Parathyroid adenoma (tissue), 2 donors: ENCODE measurements around the gene ZNF76.

ENCODE experiments used
- H2AFZ ChIP-seq: fragments of 300-600 bp; sonication (generic); one replicate; pipeline ENCODE4 v1.7.0; 2017; ENCODE audit warnings: antibody characterized with exemption, mild to moderate bottlenecking
- H3K27ac ChIP-seq: fragments of 300-600 bp; sonication (generic); one replicate; pipeline ENCODE4 v1.7.0; 2017
- H3K27me3 ChIP-seq: fragments of 300-600 bp; sonication (generic); one replicate; pipeline ENCODE4 v1.7.0; 2017; ENCODE audit warnings: low read length; ENCODE audit not compliant: control insufficient read depth, insufficient read depth
- H3K36me3 ChIP-seq: fragments of 300-600 bp; sonication (generic); one replicate; pipeline ENCODE4 v1.7.0; 2017; ENCODE audit warnings: low read length; ENCODE audit not compliant: control insufficient read depth, insufficient read depth
- H3K4me1 ChIP-seq: fragments of 300-600 bp; sonication (generic); one replicate; pipeline ENCODE4 v1.7.0; 2017; ENCODE audit warnings: control low read depth
- H3K4me2 ChIP-seq: fragments of 300-600 bp; sonication (generic); one replicate; pipeline ENCODE4 v1.7.0; 2017; ENCODE audit warnings: low read length
- H3K4me3 ChIP-seq: fragments of 300-600 bp; sonication (generic); one replicate; pipeline ENCODE4 v1.7.0; 2017; ENCODE audit warnings: low read depth, low read length
- H3K79me2 ChIP-seq: fragments of 300-600 bp; sonication (generic); one replicate; pipeline ENCODE4 v1.7.0; 2017; ENCODE audit warnings: control low read depth
- H3K9ac ChIP-seq: fragments of 300-600 bp; sonication (generic); one replicate; pipeline ENCODE4 v1.7.0; 2017; ENCODE audit warnings: mild to moderate bottlenecking
- H3K9me3 ChIP-seq: fragments of 300-600 bp; sonication (generic); one replicate; pipeline ENCODE4 v1.7.0; 2017; ENCODE audit warnings: low read length; ENCODE audit not compliant: control insufficient read depth
- TF ChIP-seq, protein P1 (sequence below): fragments of 300-600 bp; sonication (generic); IDR thresholded peaks from one replicate; pipeline ENCODE4 v1.7.0; 2017; ENCODE audit warnings: antibody characterized with exemption, mild to moderate bottlenecking
- donor health status: primary hyperparathyroidism.

Gene ZNF76

DNA sequence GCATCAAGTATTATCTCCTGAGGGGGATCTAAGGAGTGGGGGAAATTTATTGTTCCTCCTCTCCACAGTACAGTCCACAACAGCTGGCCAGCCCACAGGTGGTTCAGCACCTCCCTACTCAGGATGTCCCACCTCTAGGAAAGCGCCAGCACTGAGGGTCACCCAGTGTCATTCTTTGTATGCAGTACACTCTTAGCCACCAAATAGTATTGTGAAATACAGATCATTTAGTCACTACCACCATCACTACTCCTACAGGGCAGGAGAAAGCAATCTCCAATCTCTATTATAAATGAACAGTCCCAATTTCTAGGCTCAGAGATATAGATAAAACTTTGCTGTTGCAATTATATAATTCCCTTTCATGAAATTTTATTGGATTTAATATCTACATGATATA lies 6.3 kb upstream of the ZNF76 start:
- Histone ChIP-seq H3K4me1 (peaks cover 5% of the 10 kb centered on the region), H3K36me3 (no peaks in the 10 kb centered on the region), H3K4me3 (no peak overlapping the region), H2AFZ (no peak overlapping the region), H3K4me2 (no peak overlapping the region), H3K9ac (no peak overlapping the region), H3K27ac (no peak overlapping the region), H3K27me3 (no peaks in the 10 kb centered on the region), H3K9me3 (no peaks in the 10 kb centered on the region), H3K79me2 (peaks cover 18% of the 10 kb centered on the region)
- TF ChIP-seq, protein P1, sequence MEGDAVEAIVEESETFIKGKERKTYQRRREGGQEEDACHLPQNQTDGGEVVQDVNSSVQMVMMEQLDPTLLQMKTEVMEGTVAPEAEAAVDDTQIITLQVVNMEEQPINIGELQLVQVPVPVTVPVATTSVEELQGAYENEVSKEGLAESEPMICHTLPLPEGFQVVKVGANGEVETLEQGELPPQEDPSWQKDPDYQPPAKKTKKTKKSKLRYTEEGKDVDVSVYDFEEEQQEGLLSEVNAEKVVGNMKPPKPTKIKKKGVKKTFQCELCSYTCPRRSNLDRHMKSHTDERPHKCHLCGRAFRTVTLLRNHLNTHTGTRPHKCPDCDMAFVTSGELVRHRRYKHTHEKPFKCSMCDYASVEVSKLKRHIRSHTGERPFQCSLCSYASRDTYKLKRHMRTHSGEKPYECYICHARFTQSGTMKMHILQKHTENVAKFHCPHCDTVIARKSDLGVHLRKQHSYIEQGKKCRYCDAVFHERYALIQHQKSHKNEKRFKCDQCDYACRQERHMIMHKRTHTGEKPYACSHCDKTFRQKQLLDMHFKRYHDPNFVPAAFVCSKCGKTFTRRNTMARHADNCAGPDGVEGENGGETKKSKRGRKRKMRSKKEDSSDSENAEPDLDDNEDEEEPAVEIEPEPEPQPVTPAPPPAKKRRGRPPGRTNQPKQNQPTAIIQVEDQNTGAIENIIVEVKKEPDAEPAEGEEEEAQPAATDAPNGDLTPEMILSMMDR, result no peak

DNA sequence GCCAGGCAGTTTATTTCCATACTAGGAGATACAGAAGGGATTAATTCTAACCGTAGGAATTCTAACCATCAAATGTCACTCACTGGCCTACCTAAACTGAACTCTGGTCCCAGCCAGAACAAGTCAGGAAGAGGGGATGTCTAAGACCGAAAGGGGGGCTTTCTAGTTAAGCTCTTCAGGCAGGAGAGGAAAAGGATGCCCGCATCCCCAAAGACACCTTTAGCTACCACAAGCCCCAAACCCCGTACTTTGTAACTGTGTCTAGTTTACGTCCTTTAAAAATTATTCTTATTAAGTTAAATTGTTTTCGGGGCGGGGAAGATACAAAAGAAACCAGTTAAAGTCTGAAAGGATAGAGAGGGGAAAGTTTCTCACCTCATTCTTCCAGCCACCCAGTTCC lies 1.2 kb upstream of the ZNF76 start:
- H3K9ac ChIP-seq, result no peak overlapping the region
- H3K4me3 ChIP-seq, result peak overlapping the region; percentile 85
- H3K27ac ChIP-seq, result peak overlapping the region; percentile 88
- H3K27me3 ChIP-seq, result no peaks in the 10 kb centered on the region
- H3K9me3 ChIP-seq, result no peaks in the 10 kb centered on the region
- peak overlapping the region; percentile 70 for H2AFZ ChIP-seq
- peak overlapping the region; percentile 75 for H3K4me2 ChIP-seq
- peaks cover 20% of the 10 kb centered on the region for H3K4me1 ChIP-seq
- TF ChIP-seq, protein P1, result no peak
- H3K79me2 ChIP-seq, result peaks cover 16% of the 10 kb centered on the region
- no peaks in the 10 kb centered on the region for H3K36me3 ChIP-seq

DNA sequence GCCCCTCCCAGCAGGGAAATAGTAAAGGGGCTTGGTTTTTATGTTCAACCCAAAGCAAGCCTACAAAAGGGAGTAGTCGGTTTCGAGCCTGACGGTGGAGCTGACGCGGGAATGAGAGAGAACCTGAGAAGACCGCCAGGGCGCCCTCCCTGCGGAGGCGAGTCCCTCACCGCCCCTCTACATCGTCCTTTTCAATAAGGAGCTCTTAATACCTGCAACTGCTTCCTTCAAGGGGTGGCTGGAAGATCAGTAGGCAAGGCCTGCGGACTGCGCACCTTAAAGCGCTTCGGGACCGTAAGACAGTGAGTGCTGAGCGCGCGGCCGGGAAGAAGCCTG lies 709 bp upstream of the ZNF76 start:
- H3K79me2 ChIP-seq, result peaks cover 16% of the 10 kb centered on the region
- peak overlapping the region; percentile 85 for H3K4me3 ChIP-seq
- H2AFZ ChIP-seq, result peak overlapping the region; percentile 70
- TF ChIP-seq, protein P1, result no peak
- H3K4me2 ChIP-seq, result peak overlapping the region; percentile 75
- peak overlapping the region; percentile 88 for H3K27ac ChIP-seq
- no peaks in the 10 kb centered on the region for H3K36me3 ChIP-seq
- no peaks in the 10 kb centered on the region for H3K9me3 ChIP-seq
- H3K4me1 ChIP-seq, result peaks cover 23% of the 10 kb centered on the region
- H3K9ac ChIP-seq, result no peak overlapping the region
- H3K27me3 ChIP-seq, result no peaks in the 10 kb centered on the region

DNA sequence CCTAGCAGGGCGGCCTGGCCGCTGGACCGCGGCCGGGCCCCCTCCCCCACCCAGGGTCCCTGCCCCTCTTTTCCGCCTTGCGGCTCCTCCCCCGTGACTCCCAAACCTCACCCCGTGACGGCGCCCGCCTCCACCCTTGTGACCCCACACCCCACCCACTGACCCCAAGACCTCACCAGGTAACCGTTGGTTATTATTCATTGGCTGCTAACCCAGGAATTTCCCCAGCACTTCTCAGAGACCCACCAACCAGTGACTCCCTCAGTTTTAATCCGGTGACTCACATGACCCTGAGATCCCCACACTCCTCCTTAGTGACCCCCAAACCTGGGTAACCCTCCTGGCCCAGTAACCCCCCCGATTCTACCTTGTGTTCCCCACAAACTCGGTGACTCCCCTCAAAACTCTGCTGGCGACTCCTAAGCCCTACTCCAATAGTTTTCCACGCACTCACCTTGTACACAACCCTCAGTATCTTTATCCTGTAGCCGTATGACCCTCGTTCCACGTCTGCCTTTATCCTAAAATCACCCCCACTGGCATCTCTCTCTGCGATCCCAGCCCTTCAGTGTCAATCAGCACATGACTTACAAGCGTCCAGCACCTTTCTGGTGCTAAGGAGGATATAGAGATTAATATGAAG lies 534 bp downstream of the ZNF76 start:
- peak overlapping the region; percentile 9 for H3K9ac ChIP-seq
- H3K4me3 ChIP-seq, result peak overlapping the region; percentile 85
- H3K79me2 ChIP-seq, result peaks cover 20% of the 10 kb centered on the region
- TF ChIP-seq, protein P1, result no peak
- H3K9me3 ChIP-seq, result no peaks in the 10 kb centered on the region
- no peaks in the 10 kb centered on the region for H3K36me3 ChIP-seq
- H3K27me3 ChIP-seq, result no peaks in the 10 kb centered on the region
- peak overlapping the region; percentile 70 for H2AFZ ChIP-seq
- peaks cover 28% of the 10 kb centered on the region for H3K4me1 ChIP-seq
- peak overlapping the region; percentile 88 for H3K27ac ChIP-seq
- peak overlapping the region; percentile 75 for H3K4me2 ChIP-seq
